ENCODE results near the gene HIBCH.

GRCh38 chr2:190167702-190168101, 151.9 kb downstream of the HIBCH start:
- TF ChIP-seq EZH2 (IDR thresholded peaks at IDR 0.05; ENCODE audit: borderline replicate concordance, low read depth, low read length, severe bottlenecking) (no peak), CTCF (IDR thresholded peaks at IDR 0.05; ENCODE audit: extremely low read depth in 1 of 2, insufficient read depth in 1 of 2, low read depth in 1 of 2, low read length in 2 of 2) (no peak), POLR2A (IDR thresholded peaks at IDR 0.05; ENCODE audit: low read depth, low read length) (no peak)
